DMS153 treated with DMSO at 0.1 percent for 48 hours (cell line): ENCODE measurements around the gene NR2E3.

Experiments used
- DNase-seq: peaks from one replicate; lab custom pipeline; 2025; ENCODE audit not compliant: unreplicated experiment; lab: John Stamatoyannopoulos, UW

NR2E3 gene

DNA sequence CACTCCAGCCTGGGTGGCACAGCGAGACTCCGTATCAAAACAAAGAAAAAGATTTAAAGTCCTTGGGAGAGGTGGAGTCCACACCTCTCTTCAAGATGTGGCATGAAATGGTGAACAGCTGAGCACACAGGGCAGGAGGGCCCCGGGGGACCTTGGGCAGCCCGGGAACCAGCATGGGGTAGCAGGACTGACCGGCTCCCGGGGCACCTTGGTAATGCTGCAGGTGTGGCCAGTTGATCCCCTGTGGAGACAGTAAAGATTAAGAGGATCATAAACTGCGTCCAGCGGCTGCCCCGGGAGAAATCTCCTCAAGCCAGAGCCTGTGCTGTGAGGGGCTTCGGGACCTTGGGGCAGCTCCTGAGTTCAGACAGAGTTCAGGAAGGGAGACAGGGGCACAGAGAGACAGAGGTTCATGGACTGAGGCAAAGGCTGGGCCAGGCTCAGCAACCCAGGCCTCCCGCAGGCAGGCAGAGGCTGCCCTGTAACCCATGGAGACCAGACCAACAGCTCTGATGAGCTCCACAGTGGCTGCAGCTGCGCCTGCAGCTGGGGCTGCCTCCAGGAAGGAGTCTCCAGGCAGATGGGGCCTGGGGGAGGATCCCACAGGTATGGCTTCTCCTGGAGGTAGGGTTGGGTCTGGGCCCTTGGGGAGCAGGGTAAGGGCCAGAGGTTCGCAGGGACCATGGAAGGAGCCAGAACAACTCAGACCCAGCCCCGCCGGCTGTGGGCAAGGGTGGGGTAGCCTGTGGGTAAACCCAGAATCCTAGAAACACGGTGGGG, at the start of gene NR2E3:
Gene NR2E3 (plus strand): TSS at position 299 of the 780 bp plus-strand sequence. CDS start 190 bp downstream, at position 489.
- DNase-seq: no peak

DNA sequence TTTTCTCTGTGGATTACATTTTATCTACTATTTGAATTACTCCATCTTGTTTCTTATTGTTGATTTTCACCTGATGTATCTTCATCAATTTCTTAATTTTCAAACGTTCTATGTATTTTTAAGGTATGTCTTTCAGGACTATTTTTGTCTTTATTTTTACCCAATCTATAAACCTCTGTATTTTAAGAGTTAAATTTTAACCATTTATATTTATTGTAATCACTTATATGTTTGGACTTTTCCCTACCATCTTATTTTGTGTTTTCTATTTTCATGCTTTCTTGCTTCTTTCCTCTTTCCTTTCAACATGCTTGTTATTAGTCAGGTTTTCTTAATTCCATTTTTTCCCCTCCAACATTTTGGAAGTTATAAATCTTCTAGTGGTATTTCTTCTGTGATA, 49.5 kb upstream of the NR2E3 start:
- no peak for DNase-seq

DNA sequence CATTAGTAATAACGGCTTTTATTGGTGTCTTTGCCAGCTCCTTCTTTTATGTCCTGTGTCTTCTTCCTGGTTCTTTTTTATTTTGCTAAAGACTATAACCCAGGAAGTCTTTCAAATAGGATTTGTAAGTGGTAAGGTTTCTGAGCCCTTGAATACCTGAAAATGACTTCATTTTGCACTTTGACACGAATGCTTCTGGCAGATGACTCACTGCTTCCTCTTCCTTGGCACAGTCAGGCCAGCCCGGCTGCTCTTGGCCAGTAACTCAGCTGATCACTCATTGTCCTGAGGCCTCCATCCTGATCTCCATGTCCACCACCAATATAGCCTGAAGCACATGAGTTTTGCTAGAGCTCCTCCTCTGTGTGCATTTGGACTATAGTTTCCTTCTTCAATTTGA, 48.7 kb upstream of the NR2E3 start:
- DNase-seq: no peak

DNA sequence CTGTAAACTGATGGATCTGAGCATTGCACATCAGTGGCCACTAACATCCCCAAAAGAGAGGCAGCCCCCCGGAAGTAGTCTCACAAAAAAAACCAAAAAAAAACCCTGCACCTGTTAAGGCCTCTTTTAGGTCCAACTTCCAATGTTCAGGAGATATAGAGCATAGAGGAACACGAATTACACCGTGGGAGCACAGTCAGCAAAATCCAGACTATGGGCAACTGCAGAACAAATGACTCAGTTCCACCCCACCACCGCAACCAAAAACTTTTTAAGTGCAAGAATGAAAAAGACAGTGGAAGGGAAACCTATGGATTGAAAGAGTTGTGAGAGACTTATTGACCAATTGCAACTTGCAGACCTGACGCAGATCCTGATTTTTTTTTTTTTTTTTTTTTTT, 42.2 kb upstream of the NR2E3 start:
- no peak for DNase-seq

DNA sequence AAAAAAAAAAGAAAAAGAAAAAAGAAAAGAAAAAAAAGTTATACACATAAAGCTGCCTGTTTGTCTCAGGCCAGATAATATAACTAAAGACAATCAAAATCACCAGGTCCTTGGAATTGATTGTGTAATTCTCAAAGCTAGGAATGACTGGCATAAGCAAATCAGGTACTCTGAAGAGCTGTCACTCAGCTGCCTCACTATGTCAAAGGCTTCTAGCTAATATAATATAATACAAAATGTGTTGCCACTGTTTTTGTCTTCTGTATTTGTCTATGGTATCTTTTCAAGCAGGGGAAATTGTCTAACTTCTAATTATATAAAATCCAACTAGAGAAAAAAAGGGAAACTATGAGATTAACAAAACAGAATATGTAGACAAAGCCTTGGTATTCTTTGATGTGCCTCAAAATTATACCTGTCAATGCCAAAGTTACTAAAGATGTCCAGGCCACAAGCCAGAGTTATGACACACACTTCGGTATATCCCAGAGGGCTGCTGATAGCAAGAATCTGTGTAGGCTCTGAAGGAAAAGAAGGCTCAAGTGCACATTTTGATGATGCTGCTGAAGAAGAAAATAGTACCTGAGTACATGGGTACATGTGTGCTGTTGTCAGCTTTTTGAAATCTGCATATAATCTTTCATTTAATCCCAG, 37.0 kb upstream of the NR2E3 start:
- no peak for DNase-seq

DNA sequence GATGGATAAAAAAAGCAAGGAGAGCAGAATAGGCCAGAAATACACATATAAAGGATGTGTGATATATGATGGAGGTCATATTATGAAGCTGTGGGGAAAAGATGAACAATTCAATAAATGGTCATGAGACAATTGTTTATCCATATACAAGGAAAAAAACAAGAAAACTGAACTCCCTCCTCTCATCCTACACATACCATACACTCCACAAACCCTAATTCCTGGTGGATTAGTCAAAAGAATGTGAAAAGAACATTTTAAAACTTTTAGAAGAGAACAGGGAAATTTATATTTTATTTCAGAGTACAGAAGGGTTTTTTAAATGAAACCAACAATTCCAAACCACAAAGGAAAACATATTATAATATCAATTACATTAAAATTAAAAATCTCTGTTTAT, 34.5 kb upstream of the NR2E3 start:
- DNase-seq: no peak

DNA sequence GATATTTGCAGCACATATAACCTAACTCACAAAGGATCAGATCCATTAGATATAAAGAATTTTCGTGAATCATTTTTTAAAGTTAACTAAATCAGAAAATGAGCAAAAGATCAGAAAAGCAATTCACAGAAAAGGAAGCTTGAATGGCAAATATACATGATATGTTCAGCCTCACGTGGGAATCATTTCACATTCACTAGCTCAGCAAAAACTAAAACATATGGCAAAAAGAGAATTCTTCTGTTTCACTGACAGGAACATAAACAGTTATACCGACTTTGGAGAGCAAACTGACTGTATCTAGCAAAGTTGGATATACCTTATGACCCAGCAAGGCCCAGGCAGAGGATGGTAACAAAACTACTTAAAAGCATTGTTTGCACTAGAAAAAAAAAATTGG, 34.0 kb upstream of the NR2E3 start:
- DNase-seq: no peak

DNA sequence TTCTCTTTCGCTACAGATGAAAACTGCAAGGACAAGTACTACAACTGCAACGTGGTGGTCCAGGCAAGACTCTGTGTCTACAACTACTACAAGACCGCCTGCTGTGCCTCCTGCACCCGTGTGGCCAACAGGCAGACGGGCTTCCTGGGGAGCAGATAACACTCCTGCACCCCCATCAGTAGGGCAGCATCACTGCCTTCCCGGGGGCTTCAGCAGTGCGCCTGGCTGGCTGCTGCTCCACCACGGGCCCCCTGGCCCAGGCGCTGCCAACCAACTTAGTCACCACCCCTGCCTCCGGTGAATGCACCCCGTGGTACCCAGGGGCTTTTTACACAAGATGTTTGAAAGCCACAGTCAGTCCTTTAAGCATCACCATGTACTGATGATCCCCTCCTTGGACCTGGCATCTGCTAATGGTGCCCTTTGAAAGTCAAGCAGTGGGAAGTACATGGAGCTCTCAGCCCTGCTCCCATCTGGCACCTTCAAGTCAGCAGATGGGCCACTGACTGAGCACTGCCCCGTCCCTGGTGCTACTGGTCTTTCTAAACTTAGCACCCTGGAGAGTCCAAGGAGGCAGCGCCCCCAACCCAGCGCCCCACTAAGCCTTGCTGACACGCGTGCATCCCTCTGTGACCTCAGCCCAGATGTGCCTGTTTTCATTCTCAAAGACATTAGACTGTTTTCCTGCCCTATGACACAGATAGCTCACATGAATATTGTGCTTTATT, 33.0 kb upstream of the NR2E3 start:
- DNase-seq: no peak

DNA sequence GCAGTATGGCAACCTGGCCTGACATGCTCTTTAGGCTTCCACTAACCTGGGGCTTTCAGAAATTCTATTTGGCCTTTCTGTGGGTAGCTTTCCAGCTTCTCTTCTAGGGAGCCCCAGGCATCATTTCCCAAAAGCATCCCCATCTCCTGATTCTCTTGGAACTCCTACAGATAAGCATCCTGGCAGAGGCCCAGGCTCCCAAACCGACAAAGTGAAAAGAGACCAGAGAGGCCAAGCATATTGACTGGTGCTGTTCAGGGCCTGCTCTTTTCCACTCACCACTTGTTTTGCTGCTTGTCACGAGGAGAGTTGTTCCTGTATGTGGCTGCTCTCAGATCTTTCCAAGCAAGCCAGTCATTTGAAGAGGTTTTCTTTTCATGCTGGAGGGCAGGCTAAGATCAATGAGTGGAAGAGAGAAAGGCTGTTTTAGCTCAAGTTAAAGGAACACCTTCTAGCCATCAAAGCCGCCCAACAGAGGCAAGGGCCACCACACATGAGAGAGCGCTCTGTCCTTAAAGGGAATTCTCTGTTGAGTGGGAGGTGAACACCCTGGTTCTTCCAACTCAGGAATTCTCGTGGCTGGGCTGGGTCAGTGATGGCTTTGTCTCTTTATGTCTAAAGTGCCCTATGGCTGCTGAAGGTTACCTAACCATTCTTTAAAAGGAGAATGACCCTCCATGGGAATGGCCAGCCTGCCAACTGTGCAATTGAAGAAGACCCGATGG, 31.1 kb upstream of the NR2E3 start:
- no peak for DNase-seq

DNA sequence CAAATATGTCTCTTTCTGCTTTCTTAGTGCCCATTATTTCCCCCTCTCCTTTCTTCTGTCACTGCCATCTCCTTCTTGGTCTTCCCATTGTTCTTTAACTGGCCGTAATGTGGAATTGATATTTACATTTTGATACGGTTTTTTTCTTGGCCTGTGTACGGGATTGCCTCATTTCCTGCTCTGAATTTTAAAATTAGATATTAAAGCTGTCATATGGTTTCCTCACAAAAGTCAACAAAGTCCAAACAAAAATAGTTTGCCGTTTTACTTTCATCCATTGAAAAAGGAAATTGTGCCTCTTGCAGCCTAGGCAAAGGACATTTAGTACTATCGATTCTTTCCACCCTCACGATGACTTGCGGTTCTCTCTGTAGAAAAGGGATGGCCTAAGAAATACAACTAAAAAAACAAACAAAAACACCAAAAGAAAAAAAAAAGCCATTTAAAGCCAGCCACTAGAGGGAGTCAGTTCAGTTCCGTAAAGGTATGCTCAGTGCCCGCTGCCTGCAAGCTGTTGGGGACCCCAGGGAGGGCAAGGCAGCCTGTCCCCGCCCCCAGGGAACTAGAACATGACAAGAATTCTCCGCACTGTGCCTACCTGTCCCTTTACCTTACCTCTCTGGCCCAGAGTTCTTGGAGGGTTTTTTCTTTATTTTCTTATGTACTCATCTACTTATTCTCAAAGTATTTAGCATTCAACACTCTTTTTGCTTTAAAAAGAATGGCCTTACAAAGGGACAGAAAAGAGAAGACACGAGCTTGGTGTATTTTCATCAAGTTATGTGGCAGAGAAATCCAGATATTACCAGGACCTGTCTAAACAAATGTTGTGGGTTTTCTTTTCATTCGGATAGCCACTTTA, 30.0 kb upstream of the NR2E3 start:
- DNase-seq: no peak

DNA sequence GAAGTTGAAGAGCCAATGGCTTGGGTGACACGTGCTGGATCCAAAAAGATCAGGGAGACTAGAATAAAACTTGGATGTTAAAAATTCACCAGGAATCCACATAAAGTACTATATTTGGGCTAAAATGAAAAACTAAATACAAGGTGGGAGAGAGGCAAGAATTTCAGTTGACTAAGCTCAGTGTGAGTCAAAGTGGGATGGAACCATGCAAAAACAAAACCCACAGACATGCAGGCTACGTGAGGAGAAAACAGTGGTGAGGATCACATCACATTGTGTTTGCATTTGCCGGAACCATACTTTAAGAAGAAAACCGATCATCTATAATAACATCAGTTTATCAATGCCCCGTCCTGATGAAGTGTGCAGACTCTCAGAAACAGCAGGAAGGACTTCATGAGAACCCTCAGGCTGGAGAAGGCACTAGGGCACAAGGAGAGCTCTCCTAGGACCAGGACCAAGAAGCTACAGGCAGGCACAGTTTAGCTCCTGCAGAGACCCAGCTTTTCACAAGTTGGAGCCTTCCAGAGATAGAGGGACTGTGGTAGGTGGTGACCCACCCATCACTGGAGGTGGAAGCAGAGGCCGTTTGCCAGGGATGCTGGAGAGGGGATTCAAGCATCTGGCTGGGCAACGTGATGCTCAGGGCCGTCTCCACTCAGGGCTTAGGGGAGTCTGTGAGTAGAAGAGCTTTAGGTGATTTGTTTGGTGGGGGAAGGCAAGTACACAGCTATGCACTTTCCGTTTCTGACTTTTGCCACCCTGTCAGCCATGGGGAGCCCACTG, 29.0 kb upstream of the NR2E3 start:
- no peak for DNase-seq

DNA sequence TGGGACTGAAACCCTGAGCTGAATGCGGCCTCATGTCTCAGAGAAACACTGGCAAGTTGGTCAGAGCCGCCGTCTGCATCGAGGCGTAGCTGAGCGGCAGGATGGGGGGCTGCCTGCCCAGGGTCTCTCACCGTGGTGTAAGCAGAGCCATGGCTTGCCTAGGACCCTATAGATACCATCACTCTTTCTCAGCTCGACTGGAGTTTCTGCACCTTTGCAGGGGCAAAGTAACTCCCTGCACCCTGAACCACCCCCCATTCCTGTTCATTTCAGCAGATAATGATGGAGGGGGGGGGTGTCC, 28.4 kb upstream of the NR2E3 start:
- DNase-seq: no peak

DNA sequence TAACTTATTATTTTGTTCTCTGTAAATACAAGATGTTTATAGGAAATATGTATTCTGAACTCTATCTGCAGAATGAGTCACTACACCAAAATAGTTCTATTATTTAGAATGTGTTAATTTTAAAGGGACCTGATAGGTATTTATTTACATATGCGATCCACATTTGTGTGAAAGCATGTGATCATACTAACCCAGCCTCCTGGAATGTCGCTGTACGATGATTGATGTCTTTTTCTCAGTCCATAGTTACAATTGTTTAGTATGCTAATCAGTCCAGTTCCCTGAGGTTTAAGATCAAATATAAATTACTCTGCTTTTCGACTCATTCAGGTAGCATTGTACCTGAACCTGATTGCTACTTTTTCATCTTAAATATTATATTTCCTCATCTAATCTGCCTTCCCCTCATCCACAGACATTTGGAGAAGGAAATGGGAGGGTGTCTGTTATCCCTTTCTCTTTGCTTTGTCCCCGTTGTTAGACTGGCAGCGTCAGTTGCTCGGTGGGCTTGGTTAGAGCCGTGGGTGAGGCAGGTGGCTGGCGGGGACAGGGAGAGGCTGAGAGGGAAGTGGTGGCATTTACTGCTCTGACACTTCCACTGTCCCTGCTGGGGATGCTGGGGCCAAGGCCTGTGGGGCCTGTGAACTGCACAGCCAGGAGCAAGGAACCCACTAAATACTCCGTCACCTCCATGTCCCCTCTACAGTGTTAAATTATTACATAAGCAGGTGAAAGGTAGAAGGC, 27.8 kb upstream of the NR2E3 start:
- DNase-seq: no peak

DNA sequence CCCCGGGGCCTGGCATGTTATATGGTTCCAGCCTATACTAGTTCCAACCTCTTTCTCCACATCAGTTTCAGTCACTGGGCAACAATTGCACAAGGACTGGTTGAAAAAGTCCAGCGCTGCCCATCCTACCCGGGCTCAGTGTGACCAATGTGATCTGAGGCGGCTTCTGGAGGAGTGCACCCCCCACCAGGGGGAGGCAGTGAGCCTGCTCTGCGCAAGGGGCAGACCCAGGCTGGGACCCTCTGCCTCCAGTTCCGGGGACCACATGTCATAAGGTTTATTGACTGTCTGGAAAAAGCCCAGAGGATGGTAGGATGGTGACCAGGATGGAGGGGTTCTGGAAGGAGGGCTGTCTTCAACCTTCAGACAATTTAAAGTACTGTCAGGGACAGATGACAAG, 25.6 kb upstream of the NR2E3 start:
- no peak for DNase-seq

DNA sequence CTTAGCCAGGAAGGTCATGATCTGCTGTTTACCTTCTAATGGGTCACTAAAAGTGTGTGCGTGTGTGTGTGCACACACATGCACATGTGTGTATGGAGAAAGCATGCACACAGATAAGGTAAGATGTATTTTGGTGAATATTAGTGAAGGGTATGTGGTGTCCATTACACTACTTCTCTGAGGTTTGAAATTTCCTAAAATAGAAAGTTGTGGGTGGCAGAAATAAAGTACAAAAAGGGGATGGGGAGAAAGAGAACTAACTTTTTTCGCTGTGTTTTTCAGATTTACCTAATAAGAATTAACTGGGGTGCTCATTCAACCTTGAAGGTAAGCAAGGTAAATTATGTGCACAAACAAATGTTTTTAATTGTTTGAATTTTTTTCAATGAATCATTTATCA, 24.4 kb upstream of the NR2E3 start:
- DNase-seq: no peak

DNA sequence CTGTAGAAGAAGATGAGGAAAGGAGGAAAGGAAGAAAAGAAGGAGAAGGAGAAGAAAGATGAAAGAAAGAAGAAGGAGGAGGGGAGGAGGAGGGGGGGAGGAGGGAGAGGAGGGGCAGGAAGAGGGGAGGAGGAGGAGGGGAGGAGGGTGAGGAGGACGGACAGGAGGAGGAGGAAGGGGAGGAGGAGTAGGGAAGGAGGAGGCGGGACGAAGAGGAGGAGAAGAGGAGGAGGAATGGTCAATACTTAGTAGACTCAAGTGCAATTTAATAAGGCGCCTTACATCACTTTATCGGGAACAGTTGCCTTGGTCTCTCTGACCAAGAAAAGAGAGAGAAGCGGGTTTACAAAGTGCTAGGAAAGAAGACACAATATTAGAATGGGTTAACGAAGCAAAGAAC, 23.7 kb upstream of the NR2E3 start:
- DNase-seq: no peak

DNA sequence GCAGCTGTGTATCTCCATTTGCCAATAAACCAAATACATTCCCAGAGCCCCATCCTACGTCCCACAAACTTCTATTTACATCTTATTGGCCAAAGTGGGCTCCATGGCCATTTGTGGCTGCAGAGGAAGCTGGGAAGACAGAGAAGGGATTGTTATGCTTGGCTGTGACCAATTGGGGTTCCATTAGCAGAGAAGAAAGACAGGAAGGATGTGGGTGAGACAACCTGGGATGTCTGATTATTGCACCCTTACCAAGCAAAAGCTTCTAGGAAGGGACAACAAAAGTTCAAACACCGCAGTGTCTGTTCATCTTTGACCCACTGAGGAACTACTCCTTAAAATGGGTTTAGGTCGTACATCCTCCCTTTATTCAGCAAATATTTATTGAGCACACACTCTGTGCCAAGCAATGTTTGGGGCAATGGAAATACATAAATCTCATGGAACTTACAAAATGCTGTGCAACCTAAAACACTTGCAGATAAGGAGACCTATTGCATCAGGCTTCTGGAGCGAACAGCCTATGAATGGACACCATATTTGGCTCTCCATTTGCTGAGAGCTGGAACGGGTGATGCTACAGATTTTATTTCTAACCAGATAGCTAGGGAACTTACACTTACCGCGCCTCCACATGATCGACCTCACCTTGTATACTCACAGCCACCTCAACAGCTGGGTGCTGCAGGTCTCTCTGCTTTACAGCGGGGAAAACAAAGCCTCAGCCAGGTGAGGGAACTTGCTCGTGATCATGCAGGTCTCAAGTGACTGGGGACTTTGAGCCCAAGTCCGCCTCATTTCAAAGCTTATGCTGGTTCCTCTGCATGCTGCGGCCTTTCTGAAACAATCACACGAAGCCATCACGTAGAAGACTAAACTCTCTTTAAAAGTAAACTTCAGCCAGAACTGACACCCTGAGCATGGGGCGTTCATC, 21.4 kb upstream of the NR2E3 start:
- no peak for DNase-seq

DNA sequence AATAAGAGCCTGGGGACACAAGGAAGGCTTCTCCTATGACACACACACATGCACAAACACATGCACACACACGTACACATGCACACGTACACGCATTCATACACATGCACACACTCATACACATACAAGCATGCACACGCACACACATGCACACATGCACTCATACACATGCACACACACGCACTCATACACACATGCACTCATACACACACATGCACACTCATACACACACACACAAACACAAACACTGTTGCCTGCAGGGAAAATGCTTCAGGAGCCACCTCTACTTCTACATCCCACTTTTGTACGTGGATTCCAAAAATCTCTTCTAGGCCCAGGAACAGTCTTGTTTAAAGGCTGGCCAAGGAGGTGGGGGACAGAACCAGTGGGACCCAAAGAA, 20.7 kb upstream of the NR2E3 start:
- DNase-seq: no peak
